B cell (primary cell): ENCODE measurements around the gene PLN. TPM values are rescaled to one million over a fixed set of nuclear protein-coding genes. Genes with fewer than 3 reads are reported as not detected.

Source experiments
- ATAC-seq: fragments of 200-7000 bp; cut with Tn5 transposase; one replicate; pipeline ENCODE4 v1.10.0; 2021; ENCODE audit warnings: low read depth, mild to moderate bottlenecking, moderate number of reproducible peaks, moderate library complexity
- CTCF ChIA-PET: fragments of 350-600 bp; sonication (Branson Sonifier 250); formaldehyde crosslinking; loops from one replicate; lab custom pipeline; 2021; ENCODE audit warnings: antibody characterized with exemption, inconsistent platforms; lab: Charles Lee
- POLR2A ChIA-PET: fragments of 350-600 bp; sonication (Branson Sonifier 250); formaldehyde crosslinking; loops from one replicate; lab custom pipeline; 2021; ENCODE audit warnings: antibody characterized with exemption; lab: Charles Lee
- DNase-seq: peaks from one replicate; pipeline ENCODE4 v3.0.0; 2013
- H2AFZ ChIP-seq: 2 replicates; pipeline ENCODE4 v1.6.1; 2012; ENCODE audit warnings: mild to moderate bottlenecking, low read depth, low read length; ENCODE audit not compliant: insufficient read depth, poor library complexity, severe bottlenecking
- H3K27ac ChIP-seq, 2 donors: 1 replicate in 1 of 2; 2 replicates in 1 of 2; pipeline ENCODE4 v1.5.1; 2012 to 2013; ENCODE audit warnings: low read length in 2 of 2, mild to moderate bottlenecking in 2 of 2, moderate library complexity in 1 of 2
- H3K27me3 ChIP-seq, 4 experiments: fragments of 200-600 bp in 1 of 4; sonication (generic) in 1 of 4; replicated peaks in 1 of 4; 1 replicate in 2 of 4; 2 replicates in 2 of 4; pipeline versions ENCODE4 v1.6.1 to v1.7.0; 2013 to 2016; ENCODE audit warnings: low read length in 3 of 4, mild to moderate bottlenecking in 2 of 4, mixed read lengths in 1 of 4, moderate library complexity in 1 of 4; ENCODE audit not compliant: insufficient read depth in 4 of 4, control insufficient read depth in 3 of 4; ENCODE audit errors: control extremely low read depth in 1 of 4
- H3K36me3 ChIP-seq, 2 experiments: replicated peaks in 1 of 2; 1 replicate in 1 of 2; 2 replicates in 1 of 2; pipeline versions ENCODE4 v1.6.1 to v1.7.1; 2013; ENCODE audit warnings: low read length in 1 of 2; ENCODE audit not compliant: insufficient read depth in 2 of 2, control insufficient read depth in 1 of 2; ENCODE audit errors: control extremely low read depth in 1 of 2, extremely low read depth in 1 of 2
- H3K4me1 ChIP-seq, 2 donors: fragments of 200-600 bp in 1 of 2; sonication (generic) in 1 of 2; 1 replicate in 1 of 2; 2 replicates in 1 of 2; pipeline versions ENCODE4 v1.5.1 to v1.6.1; 2013 to 2017; ENCODE audit warnings: low read length in 2 of 2; ENCODE audit not compliant: control insufficient read depth in 2 of 2, insufficient read depth in 2 of 2
- H3K4me2 ChIP-seq: replicated peaks from 2 replicates; pipeline ENCODE3; 2012; ENCODE audit warnings: mild to moderate bottlenecking, low read depth, low read length; ENCODE audit not compliant: poor library complexity, severe bottlenecking
- H3K4me3 ChIP-seq, 5 experiments: fragments of 200-600 bp in 1 of 5; sonication (generic) in 1 of 5; 1 replicate in 3 of 5; 2 replicates in 2 of 5; pipeline versions ENCODE4 v1.5.1 to v1.7.0; 2011 to 2016; ENCODE audit warnings: low read length in 4 of 5, mild to moderate bottlenecking in 4 of 5, low read depth in 2 of 5, control low read depth in 1 of 5, moderate library complexity in 1 of 5; ENCODE audit not compliant: insufficient read depth in 1 of 5; ENCODE audit errors: control extremely low read depth in 1 of 5, extremely low read depth in 1 of 5
- H3K79me2 ChIP-seq: fragments of 200-600 bp; sonication (generic); one replicate; pipeline ENCODE4 v1.6.0; 2016; ENCODE audit warnings: low read length; ENCODE audit not compliant: control insufficient read depth, insufficient read depth
- H3K9ac ChIP-seq: fragments of 200-600 bp; sonication (generic); 2 replicates; pipeline ENCODE4 v1.6.1; 2017; ENCODE audit warnings: mild to moderate bottlenecking, low read length, moderate library complexity
- H3K9me3 ChIP-seq, 3 donors: one replicate each; pipeline versions ENCODE4 v1.6.1 to v1.7.1; 2013; ENCODE audit warnings: low read length in 2 of 3; ENCODE audit not compliant: control insufficient read depth in 2 of 3, insufficient read depth in 1 of 3; ENCODE audit errors: control extremely low read depth in 1 of 3
- H4K20me1 ChIP-seq: 2 replicates; pipeline ENCODE4 v1.6.0; 2012; ENCODE audit warnings: mild to moderate bottlenecking, low read length; ENCODE audit not compliant: insufficient read depth, control insufficient read depth, poor library complexity, severe bottlenecking
- H3K27ac Mint-ChIP-seq: one replicate; pipeline ENCODE4 v1.8.0; 2021; ENCODE audit warnings: mixed read lengths
- H3K27me3 Mint-ChIP-seq: one replicate; pipeline ENCODE4 v1.8.0; 2021; ENCODE audit warnings: mixed read lengths
- H3K4me1 Mint-ChIP-seq: one replicate; pipeline ENCODE4 v1.8.0; 2021; ENCODE audit warnings: mixed read lengths
- H3K4me3 Mint-ChIP-seq: one replicate; pipeline ENCODE4 v1.8.0; 2021; ENCODE audit warnings: mixed read lengths
- H3K9me3 Mint-ChIP-seq: one replicate; pipeline ENCODE4 v1.8.0; 2022; ENCODE audit warnings: mixed read lengths; ENCODE audit not compliant: insufficient read depth
- EZH2 ChIP-seq: IDR thresholded peaks from 2 replicates; pipeline ENCODE4 v1.6.1; 2012; ENCODE audit warnings: borderline replicate concordance, low read depth, mild to moderate bottlenecking, moderate library complexity, low read length; ENCODE audit not compliant: insufficient read depth, poor library complexity, severe bottlenecking
- WGBS: methylation state at CpG from one replicate; pipeline ENCODE4 v1.1.5; 2013; ENCODE audit warnings: missing lambda C conversion rate; ENCODE audit not compliant: insufficient coverage; 5-methylcytosine and 5-hydroxymethylcytosine counted together
- intact Hi-C: fragments of 100-400 bp; cut with micrococcal nuclease; formaldehyde crosslinking; loops from one replicate; pipeline ENCODE4 v1.10.0; 2022
- polyA plus RNA-seq: library from polyadenylated mRNA; depleted of rRNA; stranded (reverse); fragments of >200 nt; gene quantifications from 2 replicates; pipeline ENCODE4 v1.2.3, GENCODE V29; 2012
- total RNA-seq, 2 donors: library from RNA; stranded (reverse); fragments of 120-200 nt in 1 of 2; gene quantifications; 1 replicate in 1 of 2; 2 replicates in 1 of 2; pipeline versions ENCODE4 v1.2.3 to v1.2.4, GENCODE V29; 2013 to 2022
- TF ChIP-seq, protein P1 (sequence below): fragments of 200-600 bp; IDR thresholded peaks from one replicate; pipeline ENCODE4 v1.8.0; 2022; ENCODE audit warnings: antibody characterized with exemption, mild to moderate bottlenecking

The PLN gene
- total and polyA plus RNA-seq, 2 donors (not counting 1 experiment from before 2014, with no cell fraction given), result not detected

DNA sequence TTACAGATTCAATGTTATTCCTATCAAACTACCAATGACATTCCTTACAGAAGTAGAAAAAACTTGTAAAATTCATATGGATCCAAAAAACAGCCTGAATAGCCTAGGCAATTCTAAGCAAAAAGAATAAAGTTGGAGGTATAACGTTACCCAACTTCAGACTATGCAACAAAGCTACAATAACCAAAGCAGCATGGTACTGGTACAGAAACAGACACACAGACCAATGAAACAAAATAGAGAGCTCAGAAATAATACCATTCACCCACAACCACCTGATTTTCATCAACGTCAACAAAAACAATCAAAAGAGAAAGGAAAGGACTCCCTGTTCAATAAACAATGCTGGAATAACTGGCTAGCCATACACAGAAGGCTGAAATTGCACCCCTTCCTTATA lies 17.2 kb upstream of the PLN start:
- Mint-ChIP-seq H3K27me3 (no peaks in the 10 kb centered on the region), H3K4me3 (no peak overlapping the region), H3K9me3 (no peaks in the 10 kb centered on the region), H3K4me1 (peaks cover 7% of the 10 kb centered on the region), H3K27ac (no peak overlapping the region)
- H3K27me3 ChIP-seq, result no peaks in the 10 kb centered on the region
- DNase-seq (no peak), ATAC-seq (no peak)
- no peak overlapping the region for H3K9ac ChIP-seq
- peaks cover 5% of the 10 kb centered on the region for H4K20me1 ChIP-seq
- WGBS, result no CpG with 5 or more reads among the region's 2 CpGs
- H3K27ac ChIP-seq, result no peak overlapping the region
- peaks cover 5% of the 10 kb centered on the region for H3K79me2 ChIP-seq
- H3K9me3 ChIP-seq, result no peaks in the 10 kb centered on the region
- H3K4me3 ChIP-seq, result no peak overlapping the region
- POLR2A ChIA-PET, result no interaction called here
- H3K36me3 ChIP-seq, result no peaks in the 10 kb centered on the region
- H3K4me2 ChIP-seq, result no peak overlapping the region
- no peak overlapping the region for H2AFZ ChIP-seq
- no peaks in the 10 kb centered on the region for H3K4me1 ChIP-seq
- CTCF ChIA-PET, result no interaction called here
- intact Hi-C loops, result no loop called here
- TF ChIP-seq, protein P1, sequence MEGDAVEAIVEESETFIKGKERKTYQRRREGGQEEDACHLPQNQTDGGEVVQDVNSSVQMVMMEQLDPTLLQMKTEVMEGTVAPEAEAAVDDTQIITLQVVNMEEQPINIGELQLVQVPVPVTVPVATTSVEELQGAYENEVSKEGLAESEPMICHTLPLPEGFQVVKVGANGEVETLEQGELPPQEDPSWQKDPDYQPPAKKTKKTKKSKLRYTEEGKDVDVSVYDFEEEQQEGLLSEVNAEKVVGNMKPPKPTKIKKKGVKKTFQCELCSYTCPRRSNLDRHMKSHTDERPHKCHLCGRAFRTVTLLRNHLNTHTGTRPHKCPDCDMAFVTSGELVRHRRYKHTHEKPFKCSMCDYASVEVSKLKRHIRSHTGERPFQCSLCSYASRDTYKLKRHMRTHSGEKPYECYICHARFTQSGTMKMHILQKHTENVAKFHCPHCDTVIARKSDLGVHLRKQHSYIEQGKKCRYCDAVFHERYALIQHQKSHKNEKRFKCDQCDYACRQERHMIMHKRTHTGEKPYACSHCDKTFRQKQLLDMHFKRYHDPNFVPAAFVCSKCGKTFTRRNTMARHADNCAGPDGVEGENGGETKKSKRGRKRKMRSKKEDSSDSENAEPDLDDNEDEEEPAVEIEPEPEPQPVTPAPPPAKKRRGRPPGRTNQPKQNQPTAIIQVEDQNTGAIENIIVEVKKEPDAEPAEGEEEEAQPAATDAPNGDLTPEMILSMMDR, result no peak
- no peak for TF ChIP-seq EZH2

DNA sequence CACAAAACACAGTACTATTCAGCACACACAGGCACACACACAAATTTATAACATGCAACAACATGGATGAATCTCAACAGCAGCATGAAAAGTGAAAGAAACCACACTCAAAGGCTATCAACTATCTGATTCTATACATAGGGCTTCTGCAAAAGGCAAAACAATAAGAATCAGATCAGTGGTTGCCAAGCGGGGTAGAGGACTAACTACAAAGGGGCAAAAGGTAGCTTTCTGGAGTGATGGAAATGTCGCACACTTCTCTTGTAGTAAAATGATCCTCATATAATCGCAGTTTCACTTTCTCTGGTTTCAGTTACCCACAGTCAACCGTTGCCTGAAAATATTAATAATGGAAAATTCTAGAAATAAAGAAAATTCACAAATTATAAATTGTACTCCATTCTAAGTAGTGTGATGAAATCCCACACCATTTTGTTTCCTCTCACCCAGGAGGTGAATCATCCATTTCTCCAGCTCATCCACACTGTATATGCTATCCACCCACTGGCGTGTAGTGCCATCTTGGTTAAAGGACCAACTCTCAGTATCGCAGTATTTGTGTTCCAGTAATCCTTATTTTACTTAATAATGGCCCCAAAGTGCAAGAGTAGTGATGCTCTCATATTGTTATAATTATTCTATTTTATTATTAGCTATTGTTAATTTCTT lies 12.8 kb upstream of the PLN start:
- Histone ChIP-seq H3K27me3 (no peaks in the 10 kb centered on the region), H3K4me1 (no peaks in the 10 kb centered on the region), H3K9ac (no peak overlapping the region), H2AFZ (no peak overlapping the region), H3K4me3 (no peak overlapping the region), H3K9me3 (no peaks in the 10 kb centered on the region), H3K4me2 (no peak overlapping the region), H3K36me3 (no peaks in the 10 kb centered on the region), H3K27ac (no peak overlapping the region), H4K20me1 (peaks cover 5% of the 10 kb centered on the region), H3K79me2 (peaks cover 5% of the 10 kb centered on the region)
- Mint-ChIP-seq H3K27me3 (no peaks in the 10 kb centered on the region), H3K4me3 (no peak overlapping the region), H3K27ac (no peak overlapping the region), H3K4me1 (peaks cover 3% of the 10 kb centered on the region), H3K9me3 (no peaks in the 10 kb centered on the region)
- intact Hi-C loops, result no loop called here
- TF ChIP-seq EZH2, result no peak
- TF ChIP-seq, protein P1, result no peak
- 100% methylated on average over 1 of the region's 6 CpGs for WGBS
- ChIA-PET POLR2A (no interaction called here), CTCF (no interaction called here)
- no peak for DNase-seq
- ATAC-seq, result no peak
